ENCODE data around the gene GRIK2. TPM values are rescaled to one million over a fixed set of nuclear protein-coding genes. Genes with fewer than 3 reads are reported as not detected.

GRIK2 gene
- total and polyA plus RNA-seq, 7 donors, result 0.25 to 8.9 (median 2.1) TPM; not detected in 2

DNA sequence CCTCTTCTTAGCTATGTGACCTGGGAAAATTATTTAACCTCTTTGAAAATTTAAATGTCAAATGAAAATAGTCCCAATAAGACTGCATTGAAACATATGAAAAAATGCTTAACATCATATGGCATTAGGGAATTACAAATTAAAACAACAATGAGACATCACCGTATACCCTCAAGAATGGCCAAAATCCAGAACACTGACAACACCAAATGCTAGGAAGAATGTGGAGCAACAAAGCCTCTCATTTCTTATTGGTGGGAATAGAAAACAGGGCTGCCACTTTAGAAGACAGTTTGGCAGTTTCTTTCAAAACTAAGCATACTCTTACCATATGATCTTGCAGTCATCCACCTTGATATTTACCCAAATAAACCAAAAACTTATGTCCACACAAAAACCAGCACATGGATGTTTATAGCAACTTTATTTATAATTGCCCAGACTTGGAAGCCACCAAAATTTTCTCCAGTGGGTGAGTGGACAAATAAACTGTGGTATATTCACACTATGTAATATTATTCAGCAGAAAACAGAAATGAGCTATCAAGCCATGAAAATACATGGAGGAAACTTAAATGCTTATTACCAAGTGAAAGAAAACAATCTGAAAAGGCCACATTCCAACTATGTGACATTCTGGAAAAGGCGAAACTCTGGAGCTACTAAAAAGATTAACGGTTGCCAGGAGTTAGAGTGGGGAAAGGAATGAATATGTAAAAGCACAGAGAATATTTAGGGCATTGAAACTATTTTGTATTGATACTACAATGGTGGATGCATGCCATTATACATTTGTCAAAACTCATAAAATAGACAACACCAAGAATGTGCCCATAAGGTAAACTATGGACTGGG lies 459.9 kb downstream of the GRIK2 start:
- no peak for TF ChIP-seq POLR2AphosphoS5 (IDR thresholded peaks at IDR 0.05)
- TF ChIP-seq POLR2A (IDR thresholded peaks at IDR 0.05), result no peak
- TF ChIP-seq EP300 (IDR thresholded peaks at IDR 0.05), result no peak
- TF ChIP-seq CTCF (IDR thresholded peaks at IDR 0.05), result no peak
- Histone ChIP-seq H3K27me3 (no peaks in the 10 kb centered on the region), H3K36me3 (no peaks in the 10 kb centered on the region), H3K4me1 (no peaks in the 10 kb centered on the region), H3K9me3 (no peaks in the 10 kb centered on the region), H3K27ac (no peak overlapping the region), H3K4me3 (no peak overlapping the region)
- DNase-seq, result no peak
- intact Hi-C loops (cut with DNase I), result no loop called here
- 90 to 91% methylated on average over 3 of the region's 3 CpGs for WGBS, 2 donors

DNA sequence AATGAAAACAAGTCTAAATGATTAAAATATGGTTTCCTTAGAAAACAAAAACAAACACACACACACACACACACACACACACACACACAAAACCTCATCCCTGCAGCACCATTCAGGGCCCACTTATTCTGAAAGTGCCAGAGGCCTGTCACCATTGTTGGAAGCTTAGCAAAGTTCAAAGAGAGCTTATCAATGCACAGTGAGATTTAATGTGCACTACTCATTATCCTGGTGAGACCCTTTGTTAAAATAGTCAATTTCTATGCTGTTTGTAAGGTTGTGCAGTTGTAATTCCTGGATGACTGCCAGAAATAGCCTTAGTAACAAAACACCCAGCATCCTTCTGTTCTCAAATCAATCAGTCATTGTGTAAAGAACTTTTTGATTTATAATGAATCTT lies 482.9 kb downstream of the GRIK2 start:
- H3K36me3 ChIP-seq, result no peaks in the 10 kb centered on the region
- intact Hi-C loops (cut with DNase I), result no loop called here
- no peak for DNase-seq

GRCh38 chr6:101878554-101879276 lies 485.2 kb downstream of the GRIK2 start:
- Histone ChIP-seq H3K27ac (no peak overlapping the region), H3K27me3 (no peaks in the 10 kb centered on the region), H3K36me3 (no peaks in the 10 kb centered on the region), H3K4me1 (no peaks in the 10 kb centered on the region), H3K9me3 (no peaks in the 10 kb centered on the region), H3K4me3 (no peak overlapping the region)
- intact Hi-C loops (cut with DNase I), result no loop called here
- DNase-seq, result no peak
- 76 to 79% methylated on average over 7 of the region's 7 CpGs for WGBS, 2 donors
- TF ChIP-seq EP300 (IDR thresholded peaks at IDR 0.05), result no peak
- no peak for TF ChIP-seq CTCF (IDR thresholded peaks at IDR 0.05)
- TF ChIP-seq POLR2AphosphoS5 (IDR thresholded peaks at IDR 0.05), result no peak
- TF ChIP-seq POLR2A (IDR thresholded peaks at IDR 0.05), result no peak

More for the DNA sequence above, 482.9 kb downstream of the GRIK2 start:
- no peaks in the 10 kb centered on the region for H3K27me3 ChIP-seq
- H3K27ac ChIP-seq, result no peak overlapping the region
- no peaks in the 10 kb centered on the region for H3K4me1 ChIP-seq
- H3K4me3 ChIP-seq, result no peak overlapping the region
- TF ChIP-seq CTCF (IDR thresholded peaks at IDR 0.05) (no peak), EP300 (IDR thresholded peaks at IDR 0.05) (no peak), POLR2A (IDR thresholded peaks at IDR 0.05) (no peak), POLR2AphosphoS5 (IDR thresholded peaks at IDR 0.05) (no peak)
- no peaks in the 10 kb centered on the region for H3K9me3 ChIP-seq

GRCh38 chr6:101879782-101880181 lies 486.3 kb downstream of the GRIK2 start:
- TF ChIP-seq POLR2A (IDR thresholded peaks at IDR 0.05) (no peak), EP300 (IDR thresholded peaks at IDR 0.05) (no peak), CTCF (IDR thresholded peaks at IDR 0.05) (no peak), POLR2AphosphoS5 (IDR thresholded peaks at IDR 0.05) (no peak)

More at GRCh38 chr6:101879782-101880181, 486.3 kb downstream of the GRIK2 start:
- Histone ChIP-seq H3K27me3 (no peaks in the 10 kb centered on the region), H3K27ac (no peak overlapping the region), H3K36me3 (no peaks in the 10 kb centered on the region), H3K9me3 (no peaks in the 10 kb centered on the region), H3K4me1 (no peaks in the 10 kb centered on the region), H3K4me3 (no peak overlapping the region)
- WGBS, 2 donors, result 74 to 77% methylated on average over 4 of the region's 4 CpGs
- no peak for DNase-seq
- intact Hi-C loops (cut with DNase I), result no loop called here
